ENCODE measurements around the gene AQP3.
A peak's percentile ranks its signal among the peaks of the same experiment; 100 is the strongest.

AQP3 gene

DNA sequence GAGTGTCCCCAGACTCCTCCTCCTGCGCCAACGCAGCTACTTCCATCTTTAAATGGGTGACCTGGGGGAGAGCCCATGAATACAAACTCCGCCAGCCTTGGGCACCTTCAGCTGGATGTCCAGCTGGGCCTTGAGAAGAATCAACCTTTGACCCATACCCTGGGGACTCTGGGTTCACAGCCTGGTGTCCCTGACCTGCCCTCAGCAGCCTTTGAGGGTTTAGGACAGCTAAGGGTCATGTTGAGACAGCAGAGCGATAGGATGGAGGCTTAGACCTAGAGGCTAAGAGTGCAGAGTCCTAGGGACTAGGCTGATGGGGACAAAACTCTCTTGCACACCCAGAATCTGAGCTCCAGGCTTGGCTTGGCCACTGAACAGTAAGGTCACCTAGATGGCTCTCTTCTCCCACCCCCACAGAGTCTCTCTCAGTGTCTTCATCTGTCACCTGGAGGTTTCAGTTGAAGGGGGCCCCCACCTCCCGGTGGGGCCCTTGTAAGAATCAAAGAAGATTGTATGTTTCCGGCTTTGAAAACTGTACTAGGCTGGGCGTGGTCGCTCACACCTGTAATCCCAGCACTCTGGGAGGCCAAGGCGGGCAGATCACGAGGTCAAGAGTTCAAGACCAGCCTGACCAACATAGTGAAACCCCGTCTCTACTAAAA, 6.7 kb upstream of the AQP3 start:
- TF ChIP-seq POLR2AphosphoS5 (IDR thresholded peaks at IDR 0.05; ENCODE audit: low read depth, low read length) (no peak), PAX5 (IDR thresholded peaks at IDR 0.05; ENCODE audit: insufficient read depth, low read length, severe bottlenecking) (no peak), SPI1 (IDR thresholded peaks at IDR 0.05; ENCODE audit: low read depth, low read length) (no peak), POLR2A (IDR thresholded peaks at IDR 0.05; ENCODE audit: low read depth, low read length) (no peak), POU2F2 (IDR thresholded peaks at IDR 0.05; ENCODE audit: low read depth, low read length) (no peak), TAF1 (IDR thresholded peaks at IDR 0.05; ENCODE audit: low read depth, low read length) (no peak)
- FAIRE-seq (no peak), DNase-seq (ENCODE audit: insufficient read length, low spot score) (no peak)

DNA sequence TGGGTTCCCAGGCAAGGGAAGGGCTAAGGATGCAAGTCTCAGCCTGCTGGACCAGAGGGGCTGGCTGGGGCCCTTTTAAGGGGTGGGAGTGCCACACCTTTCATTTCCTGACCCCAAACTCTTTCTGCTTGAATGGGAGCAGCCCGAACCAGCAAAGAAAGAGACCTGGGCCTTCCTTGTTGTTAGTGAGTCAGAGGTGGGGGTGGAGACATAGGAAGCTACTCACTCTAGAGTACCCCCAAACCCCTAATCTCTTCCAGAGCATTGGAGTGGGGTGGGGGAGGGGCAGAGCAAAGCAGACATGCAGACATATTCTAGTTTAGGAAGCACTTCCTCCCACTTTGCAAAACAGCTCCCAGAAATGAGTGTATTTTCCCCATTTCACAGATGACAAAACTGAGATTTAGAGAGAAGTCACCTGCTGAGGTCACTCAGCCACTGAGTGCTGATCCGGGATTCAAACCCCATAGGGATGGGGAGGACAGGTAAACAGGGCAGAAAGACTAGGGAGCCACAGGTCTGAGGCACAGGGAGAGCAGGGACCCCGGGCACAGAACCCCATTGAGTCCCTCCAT, 6.0 kb upstream of the AQP3 start:
- TF ChIP-seq TAF1 (IDR thresholded peaks at IDR 0.05; ENCODE audit: low read depth, low read length) (no peak), POLR2AphosphoS5 (IDR thresholded peaks at IDR 0.05; ENCODE audit: low read depth, low read length) (no peak), POU2F2 (IDR thresholded peaks at IDR 0.05; ENCODE audit: low read depth, low read length) (no peak), PAX5 (IDR thresholded peaks at IDR 0.05; ENCODE audit: insufficient read depth, low read length, severe bottlenecking) (no peak), SPI1 (IDR thresholded peaks at IDR 0.05; ENCODE audit: low read depth, low read length) (no peak), POLR2A (IDR thresholded peaks at IDR 0.05; ENCODE audit: low read depth, low read length) (no peak)
- peak; percentile 61 for FAIRE-seq
- no peak for DNase-seq (ENCODE audit: insufficient read length, low spot score)

DNA sequence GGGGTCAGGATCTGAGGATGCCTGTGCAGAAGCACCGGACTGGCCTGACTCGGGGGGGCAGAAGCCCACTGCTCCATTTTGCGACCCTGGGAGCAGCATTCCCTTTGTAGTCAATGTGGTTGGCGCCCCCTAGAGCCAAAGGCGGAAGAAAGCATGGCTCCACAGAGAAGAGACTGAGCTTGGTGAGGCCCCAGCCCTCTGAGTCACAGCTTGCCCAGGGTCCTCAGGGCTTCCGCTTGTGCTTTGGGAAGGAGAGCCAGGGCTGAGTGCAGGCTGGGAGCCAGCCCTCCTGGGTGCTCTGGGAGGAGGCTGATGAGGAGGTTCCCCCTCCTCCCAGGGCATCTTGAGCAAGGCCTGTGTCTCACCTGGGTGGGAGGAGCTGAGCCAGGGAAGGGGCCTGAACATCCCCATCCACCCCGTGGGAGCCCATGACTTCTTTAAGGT, 5.5 kb upstream of the AQP3 start:
- FAIRE-seq (peak; percentile 85), DNase-seq (ENCODE audit: insufficient read length, low spot score) (no peak)
- TF ChIP-seq POU2F2 (IDR thresholded peaks at IDR 0.05; ENCODE audit: low read depth, low read length) (no peak), PAX5 (IDR thresholded peaks at IDR 0.05; ENCODE audit: insufficient read depth, low read length, severe bottlenecking) (no peak), TAF1 (IDR thresholded peaks at IDR 0.05; ENCODE audit: low read depth, low read length) (no peak), SPI1 (IDR thresholded peaks at IDR 0.05; ENCODE audit: low read depth, low read length) (no peak), POLR2A (IDR thresholded peaks at IDR 0.05; ENCODE audit: low read depth, low read length) (no peak)

- DNase-seq (ENCODE audit: insufficient read length, low spot score) (no peak), FAIRE-seq (no peak)
- no peak for TF ChIP-seq SPI1 (IDR thresholded peaks at IDR 0.05; ENCODE audit: low read depth, low read length)
- TF ChIP-seq TAF1 (IDR thresholded peaks at IDR 0.05; ENCODE audit: low read depth, low read length) = no peak
- TF ChIP-seq POLR2A (IDR thresholded peaks at IDR 0.05; ENCODE audit: low read depth, low read length) = no peak
- no peak for TF ChIP-seq POU2F2 (IDR thresholded peaks at IDR 0.05; ENCODE audit: low read depth, low read length)
- TF ChIP-seq POLR2AphosphoS5 (IDR thresholded peaks at IDR 0.05; ENCODE audit: low read depth, low read length) = no peak
Measured at GRCh38 chr9:33450621-33451146, 3.3 kb upstream of the AQP3 start.

DNA sequence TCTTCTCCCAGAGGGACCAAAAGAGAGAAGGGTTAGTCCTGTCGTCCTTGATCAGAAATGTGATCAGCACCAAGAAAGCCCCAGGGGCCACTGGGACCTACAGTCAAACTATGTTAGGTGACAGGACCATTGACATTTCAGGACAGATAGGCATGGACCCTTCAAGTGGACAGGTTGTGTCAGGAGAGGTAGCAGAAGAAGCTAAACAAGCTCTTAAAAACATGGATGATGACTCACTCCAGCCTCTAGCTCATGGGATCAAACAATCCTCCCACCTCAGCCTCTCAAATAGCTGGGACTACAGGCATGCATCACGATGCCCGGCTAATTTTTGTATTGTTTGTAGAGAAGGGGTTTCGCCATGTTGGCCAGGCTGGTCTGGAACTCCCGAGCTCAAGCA, 2.3 kb upstream of the AQP3 start:
- TF ChIP-seq POU2F2 (IDR thresholded peaks at IDR 0.05; ENCODE audit: low read depth, low read length) (no peak), POLR2AphosphoS5 (IDR thresholded peaks at IDR 0.05; ENCODE audit: low read depth, low read length) (no peak), POLR2A (IDR thresholded peaks at IDR 0.05; ENCODE audit: low read depth, low read length) (no peak), TAF1 (IDR thresholded peaks at IDR 0.05; ENCODE audit: low read depth, low read length) (no peak), PAX5 (IDR thresholded peaks at IDR 0.05; ENCODE audit: insufficient read depth, low read length, severe bottlenecking) (no peak), SPI1 (IDR thresholded peaks at IDR 0.05; ENCODE audit: low read depth, low read length) (no peak)
- FAIRE-seq = no peak
- no peak for DNase-seq (ENCODE audit: insufficient read length, low spot score)

DNA sequence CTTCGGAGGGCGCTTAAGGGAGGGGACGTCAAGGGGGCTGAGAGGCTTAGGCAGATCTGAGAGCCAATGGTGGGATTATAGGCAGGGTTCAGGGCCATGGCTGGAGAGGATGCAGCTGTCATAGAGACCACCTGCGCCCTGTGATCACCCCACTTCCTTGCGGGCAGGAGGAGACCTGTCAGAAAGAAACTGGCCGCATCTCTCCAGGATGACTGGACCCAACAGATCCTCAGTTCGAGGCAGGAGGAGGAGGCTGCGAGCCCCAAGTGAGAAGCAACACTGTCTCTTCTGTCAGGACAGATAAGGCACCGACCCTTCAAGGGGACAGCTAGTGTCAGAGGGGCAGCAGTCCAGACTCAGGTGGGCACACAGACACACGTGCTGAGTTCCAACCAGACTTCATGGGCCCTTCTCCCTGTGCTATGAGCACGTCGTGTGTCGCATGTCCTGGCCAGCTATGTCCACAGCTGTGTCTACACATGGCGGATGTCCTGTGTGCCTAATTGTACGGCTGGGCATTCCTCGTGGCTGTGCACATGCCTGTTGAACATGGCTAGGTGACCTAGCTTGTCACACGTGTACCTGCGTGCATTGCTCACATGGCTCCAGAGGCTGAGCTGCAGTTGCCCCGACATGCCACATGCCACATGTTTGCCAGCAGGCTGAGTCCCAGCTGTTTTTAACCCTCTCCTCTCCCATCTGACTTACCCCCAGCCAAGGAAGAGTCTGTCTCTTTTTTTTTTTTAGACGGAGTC, 583 bp upstream of the AQP3 start:
- FAIRE-seq (peak; percentile 74), DNase-seq (ENCODE audit: insufficient read length, low spot score) (no peak)
- TF ChIP-seq SPI1 (IDR thresholded peaks at IDR 0.05; ENCODE audit: low read depth, low read length) = no peak
- TF ChIP-seq POLR2A (IDR thresholded peaks at IDR 0.05; ENCODE audit: low read depth, low read length) = no peak
- TF ChIP-seq TAF1 (IDR thresholded peaks at IDR 0.05; ENCODE audit: low read depth, low read length) = no peak
- no peak for TF ChIP-seq PAX5 (IDR thresholded peaks at IDR 0.05; ENCODE audit: insufficient read depth, low read length, severe bottlenecking)
- no peak for TF ChIP-seq POU2F2 (IDR thresholded peaks at IDR 0.05; ENCODE audit: low read depth, low read length)
- no peak for TF ChIP-seq POLR2AphosphoS5 (IDR thresholded peaks at IDR 0.05; ENCODE audit: low read depth, low read length)

GRCh38 chr9:33446240-33446945, 1.0 kb downstream of the AQP3 start:
- no peak for TF ChIP-seq POLR2A (IDR thresholded peaks at IDR 0.05; ENCODE audit: low read depth, low read length)
- TF ChIP-seq SPI1 (IDR thresholded peaks at IDR 0.05; ENCODE audit: low read depth, low read length) = no peak; the same call in 1 of the 2 replicates
- no peak for TF ChIP-seq POLR2AphosphoS5 (IDR thresholded peaks at IDR 0.05; ENCODE audit: low read depth, low read length)
- TF ChIP-seq TAF1 (IDR thresholded peaks at IDR 0.05; ENCODE audit: low read depth, low read length) = no peak
- TF ChIP-seq PAX5 (IDR thresholded peaks at IDR 0.05; ENCODE audit: insufficient read depth, low read length, severe bottlenecking) = peak; percentile 94
- peak; percentile 48; the same call in 1 of the 2 replicates for TF ChIP-seq POU2F2 (IDR thresholded peaks at IDR 0.05; ENCODE audit: low read depth, low read length)
- DNase-seq (ENCODE audit: insufficient read length, low spot score) = peak; percentile 74
- FAIRE-seq = peak; percentile 98

- TF ChIP-seq PAX5 (IDR thresholded peaks at IDR 0.05; ENCODE audit: insufficient read depth, low read length, severe bottlenecking) = no peak
- TF ChIP-seq SPI1 (IDR thresholded peaks at IDR 0.05; ENCODE audit: low read depth, low read length) = no peak
- TF ChIP-seq POLR2AphosphoS5 (IDR thresholded peaks at IDR 0.05; ENCODE audit: low read depth, low read length) = no peak
- TF ChIP-seq TAF1 (IDR thresholded peaks at IDR 0.05; ENCODE audit: low read depth, low read length) = no peak
- TF ChIP-seq POLR2A (IDR thresholded peaks at IDR 0.05; ENCODE audit: low read depth, low read length) = no peak
- TF ChIP-seq POU2F2 (IDR thresholded peaks at IDR 0.05; ENCODE audit: low read depth, low read length) = no peak
- no peak for DNase-seq (ENCODE audit: insufficient read length, low spot score)
- no peak for FAIRE-seq
Measured at GRCh38 chr9:33445389-33446239, 1.8 kb downstream of the AQP3 start.

Measured in GM12891 (cell line).